Adrenal gland (tissue), 12 donors: ENCODE results near the gene TRIM8. TPM values are rescaled to one million over a fixed set of nuclear protein-coding genes. Genes with fewer than 3 reads are reported as not detected.

Source experiments
- DNase-seq, 7 donors: peaks; one replicate each; pipeline ENCODE4 v3.0.0-alpha.2; 2019 to 2020
- H3K27ac ChIP-seq, 5 donors: fragments of 200-600 bp; sonication (generic) in 4 of 5; 1 replicate in 3 of 5; 2 replicates in 2 of 5; pipeline versions ENCODE4 v1.5.1 to v1.8.0; 2016 to 2020; ENCODE audit warnings: mild to moderate bottlenecking in 1 of 5
- H3K27me3 ChIP-seq: fragments of 200-600 bp; 2 replicates; pipeline ENCODE4 v1.8.0; 2021
- H3K36me3 ChIP-seq, 2 donors: fragments of 200-600 bp; replicated peaks in 1 of 2; 1 replicate in 1 of 2; 2 replicates in 1 of 2; pipeline versions ENCODE4 v1.5.1 to v1.8.0; 2018 to 2022
- H3K4me1 ChIP-seq, 2 donors: fragments of 200-600 bp; replicated peaks in 1 of 2; 1 replicate in 1 of 2; 2 replicates in 1 of 2; pipeline versions ENCODE4 v1.5.1 to v1.8.0; 2018 to 2021
- H3K4me3 ChIP-seq, 4 donors: fragments of 200-600 bp; sonication (generic) in 3 of 4; one replicate each; pipeline ENCODE4 v1.5.1; 2016 to 2018
- H3K9me3 ChIP-seq, 3 donors: fragments of 200-600 bp; sonication (generic) in 1 of 3; replicated peaks in 1 of 3; 1 replicate in 2 of 3; 2 replicates in 1 of 3; pipeline versions ENCODE4 v1.5.1 to v1.8.0; 2016 to 2021
- POLR2A ChIP-seq, 2 donors: fragments of 450-650 bp; IDR thresholded peaks; one replicate each; pipeline ENCODE4 v1.6.1; 2017; ENCODE audit warnings: antibody characterized with exemption in 2 of 2, mild to moderate bottlenecking in 2 of 2, moderate library complexity in 1 of 2
- WGBS, 4 donors: extraction: QIAGEN DNeasy Blood & Tissue Kit in 2 of 4; methylation state at CpG; one replicate each; pipeline versions ENCODE4 v1.1.5 to v1.1.7; 2013 to 2017; 5-methylcytosine and 5-hydroxymethylcytosine counted together
- intact Hi-C, 2 donors: fragments of 100-400 bp; cut with DNase I; formaldehyde crosslinking; loops; one replicate each; pipeline versions ENCODE4 v1.14.1 to v1.15.0; 2022 to 2023
- polyA plus RNA-seq, 3 donors: library from polyadenylated mRNA; stranded (reverse); fragments of 200-250 nt in 2 of 3; fragments of 350-450 nt in 1 of 3; fragmentation: Illumina TruSeq in 1 of 3; extraction: RNeasy Lipid Tissue Mini Kit (QIAGEN cat#74804) in 1 of 3; gene quantifications; one replicate each; pipeline ENCODE4 v1.2.3, GENCODE V29; 2013 to 2014
- total RNA-seq, 9 donors: library from RNA; depleted of rRNA in 4 of 9; stranded (reverse); fragments of >200 nt in 4 of 9; fragments of 120-200 nt in 1 of 9; fragmentation: NEBNext Ultra II Directional in 1 of 9; extraction: Animal tissue kit (Norgen Biotek cat#: 25700) in 1 of 9; gene quantifications; one replicate each; pipeline versions ENCODE4 v1.1.0 to v1.2.4, GENCODE V29; 2013 to 2023
- TF ChIP-seq, protein P1 (sequence below), 6 experiments: fragments of 450-650 bp in 4 of 6; fragments of 200-600 bp in 2 of 6; sonication (generic) in 1 of 6; IDR thresholded peaks; 1 replicate in 5 of 6; 2 replicates in 1 of 6; pipeline versions ENCODE4 v1.5.1 to v1.8.0; 2016 to 2021; ENCODE audit warnings: antibody characterized with exemption in 6 of 6, mild to moderate bottlenecking in 2 of 6, moderate library complexity in 1 of 6
- donor health status: healthy with polysubstance abuse.
- donor health status: Bipolar disorder and iron deficiency.
- donor health status: DM: yes; HTN: yes; CAD: no.
- donor health status: DM: no; HTN: no; CAD: no.
- donor health status: DM: no; HTN: no; CAD: no.
- donor health status: DM: yes; HTN: yes; CAD: no.

The TRIM8 gene
- total and polyA plus RNA-seq, 12 donors, result 21.6 to 175 (median 116) TPM

DNA sequence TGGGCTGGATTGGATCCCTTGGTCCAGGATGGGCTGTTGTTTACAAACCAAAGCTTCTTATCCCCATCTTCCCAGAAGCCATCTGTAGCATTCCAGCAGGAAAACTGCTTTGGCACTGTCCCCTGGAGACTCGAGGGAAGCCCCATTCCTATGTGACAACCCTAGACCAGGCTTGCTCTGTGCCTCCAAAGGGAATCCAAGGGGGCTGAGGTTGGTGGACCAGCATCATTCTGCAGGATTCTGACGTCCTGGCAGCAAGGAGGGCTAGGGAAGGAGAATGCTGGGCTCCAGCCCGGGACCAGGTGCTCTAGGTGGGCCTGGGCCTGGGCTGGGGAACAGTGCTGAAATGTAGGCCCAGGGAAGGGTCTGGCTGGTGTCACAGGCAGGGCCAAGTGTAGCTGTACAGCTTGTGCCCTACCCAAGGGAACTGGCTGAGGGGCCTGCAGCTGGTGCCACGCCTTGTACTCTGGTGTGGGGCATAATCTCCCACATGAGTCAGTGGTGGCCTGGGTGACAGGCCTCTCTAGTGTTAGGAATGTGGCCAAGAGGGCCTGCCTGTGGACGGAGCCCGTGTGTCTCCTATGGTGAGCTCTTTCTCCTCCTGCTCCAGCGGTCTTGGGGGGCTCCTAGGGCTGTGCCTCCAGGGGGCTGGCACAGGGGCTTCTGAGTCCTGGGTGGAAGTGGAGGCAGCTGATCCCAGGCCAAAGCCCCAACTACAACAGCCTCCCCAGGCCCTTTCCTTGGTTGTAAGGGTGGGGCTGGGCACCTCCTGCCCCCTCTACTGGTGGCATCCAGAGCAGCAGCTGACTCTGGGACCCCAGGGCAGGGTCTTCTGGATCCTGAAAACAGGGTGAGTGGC is 25.2 kb downstream of the TRIM8 start:
- peak overlapping the region in 2 of 5 donors; percentile 39 to 45 for H3K27ac ChIP-seq

GRCh38 chr10:102670065-102670670 is 25.9 kb downstream of the TRIM8 start:
- H3K27ac ChIP-seq, result peak overlapping the region in 1 of 5 donors; percentile 39
- H3K27me3 ChIP-seq, result no peaks in the 10 kb centered on the region
- peaks cover 5 to 20% of the 10 kb centered on the region in 2 donors for H3K4me1 ChIP-seq
- TF ChIP-seq, protein P1, sequence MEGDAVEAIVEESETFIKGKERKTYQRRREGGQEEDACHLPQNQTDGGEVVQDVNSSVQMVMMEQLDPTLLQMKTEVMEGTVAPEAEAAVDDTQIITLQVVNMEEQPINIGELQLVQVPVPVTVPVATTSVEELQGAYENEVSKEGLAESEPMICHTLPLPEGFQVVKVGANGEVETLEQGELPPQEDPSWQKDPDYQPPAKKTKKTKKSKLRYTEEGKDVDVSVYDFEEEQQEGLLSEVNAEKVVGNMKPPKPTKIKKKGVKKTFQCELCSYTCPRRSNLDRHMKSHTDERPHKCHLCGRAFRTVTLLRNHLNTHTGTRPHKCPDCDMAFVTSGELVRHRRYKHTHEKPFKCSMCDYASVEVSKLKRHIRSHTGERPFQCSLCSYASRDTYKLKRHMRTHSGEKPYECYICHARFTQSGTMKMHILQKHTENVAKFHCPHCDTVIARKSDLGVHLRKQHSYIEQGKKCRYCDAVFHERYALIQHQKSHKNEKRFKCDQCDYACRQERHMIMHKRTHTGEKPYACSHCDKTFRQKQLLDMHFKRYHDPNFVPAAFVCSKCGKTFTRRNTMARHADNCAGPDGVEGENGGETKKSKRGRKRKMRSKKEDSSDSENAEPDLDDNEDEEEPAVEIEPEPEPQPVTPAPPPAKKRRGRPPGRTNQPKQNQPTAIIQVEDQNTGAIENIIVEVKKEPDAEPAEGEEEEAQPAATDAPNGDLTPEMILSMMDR (IDR thresholded peaks at IDR 0.05), result peak in 1 of 6 experiments; percentile 4
- TF ChIP-seq POLR2A (IDR thresholded peaks at IDR 0.05), result no peak
- no peaks in the 10 kb centered on the region for H3K36me3 ChIP-seq
- no peaks in the 10 kb centered on the region for H3K9me3 ChIP-seq
- intact Hi-C loops, result no loop called here
- WGBS, 4 donors, result 90 to 94% (median 93%) methylated on average over 9 of the region's 9 CpGs
- DNase-seq, result no peak
- no peak overlapping the region for H3K4me3 ChIP-seq

More for the DNA sequence above, 25.2 kb downstream of the TRIM8 start:
- Histone ChIP-seq H3K27me3 (no peaks in the 10 kb centered on the region), H3K4me1 (peaks cover 0 to 13% of the 10 kb centered on the region in 2 donors), H3K4me3 (no peak overlapping the region), H3K36me3 (no peaks in the 10 kb centered on the region), H3K9me3 (no peaks in the 10 kb centered on the region)
- no peak for TF ChIP-seq POLR2A (IDR thresholded peaks at IDR 0.05)
- TF ChIP-seq, protein P1 (IDR thresholded peaks at IDR 0.05), result peak in 3 of 6 experiments; percentile 23 to 34 (median 29)
- intact Hi-C loops, result no loop called here
- peak; percentile 36 to 85 (median 65) for DNase-seq
- WGBS, 4 donors, result 64 to 83% (median 69%) methylated on average over 4 to 7 of the region's 7 CpGs

DNA sequence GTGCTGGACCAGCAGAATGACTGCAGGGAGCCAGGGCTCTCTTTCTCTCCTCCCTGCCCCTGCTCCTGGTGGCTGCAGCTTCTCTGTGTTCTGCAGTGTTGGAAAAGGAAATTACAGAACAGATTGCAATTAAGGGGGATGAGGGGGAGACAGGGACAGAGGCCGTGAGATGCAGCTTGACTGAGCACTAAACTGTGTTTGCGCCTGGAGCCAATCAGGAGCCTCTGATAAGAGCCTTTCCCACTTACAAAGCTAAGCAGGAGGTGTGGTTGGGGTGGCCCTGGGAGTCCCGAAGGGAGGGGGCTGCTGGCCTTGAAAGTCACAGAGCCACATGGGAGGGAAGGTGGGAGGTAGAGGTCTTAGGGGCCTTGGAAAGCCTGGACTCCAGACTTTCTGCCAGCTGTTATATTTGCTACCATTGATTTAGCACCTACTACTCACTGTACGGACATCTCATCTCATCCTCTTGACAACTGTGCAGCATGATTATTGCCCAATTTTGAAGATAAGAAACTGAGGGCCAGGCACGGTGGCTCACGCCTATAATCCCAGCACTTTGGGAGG is 26.7 kb downstream of the TRIM8 start:
- Histone ChIP-seq H3K4me3 (no peak overlapping the region), H3K27ac (no peak overlapping the region), H3K9me3 (no peaks in the 10 kb centered on the region), H3K27me3 (no peaks in the 10 kb centered on the region), H3K4me1 (peaks cover 6 to 28% of the 10 kb centered on the region in 2 donors), H3K36me3 (no peaks in the 10 kb centered on the region)
- no peak for DNase-seq
- WGBS, 4 donors, result 37 to 61% (median 54%) methylated on average over 4 to 6 of the region's 6 CpGs
- intact Hi-C loops, result no loop called here
- TF ChIP-seq POLR2A (IDR thresholded peaks at IDR 0.05), result no peak
- TF ChIP-seq, protein P1 (IDR thresholded peaks at IDR 0.05), result no peak

DNA sequence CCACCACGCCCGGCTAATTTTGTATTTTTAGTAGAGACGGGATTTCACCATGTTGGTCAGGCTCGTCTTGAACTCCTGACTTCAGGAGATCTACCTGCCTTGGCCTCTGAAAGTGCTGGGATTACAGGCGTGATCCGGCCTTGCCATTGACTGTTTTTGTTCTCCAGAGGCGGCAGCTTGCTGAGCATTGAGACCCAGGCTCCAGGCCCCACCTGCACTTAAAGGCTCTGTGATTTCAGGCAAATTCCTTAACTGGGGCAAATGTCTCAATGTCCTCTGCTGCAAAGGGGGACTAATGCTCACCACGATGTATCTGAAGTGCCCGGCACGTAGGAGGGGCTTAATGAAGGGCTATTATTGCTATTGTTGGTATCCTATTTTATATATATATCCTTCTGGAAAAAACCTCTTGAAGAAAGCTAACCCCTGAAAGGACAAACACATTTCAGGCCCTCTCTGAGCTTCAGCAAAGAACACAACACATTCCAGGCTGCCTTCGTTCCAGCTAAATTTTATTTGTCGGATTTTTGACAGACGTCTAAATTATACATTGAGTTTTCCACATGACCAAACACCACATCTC is 29.0 kb downstream of the TRIM8 start:
- Histone ChIP-seq H3K27me3 (no peaks in the 10 kb centered on the region), H3K9me3 (no peaks in the 10 kb centered on the region), H3K4me3 (no peak overlapping the region), H3K36me3 (no peaks in the 10 kb centered on the region), H3K4me1 (peaks cover 6 to 51% of the 10 kb centered on the region in 2 donors), H3K27ac (peak overlapping the region in 4 of 5 donors; percentile 28 to 91 (median 74))
- 73 to 75% (median 74%) methylated on average over 13 of the region's 13 CpGs for WGBS, 4 donors
- DNase-seq, result no peak
- TF ChIP-seq, protein P1 (IDR thresholded peaks at IDR 0.05), result no peak
- TF ChIP-seq POLR2A (IDR thresholded peaks at IDR 0.05), result no peak
- intact Hi-C loops, result no loop called here
